Non-pigmented ciliary epithelial cell (primary cell): ENCODE measurements around the gene ERC2.
"Not testable (repeated sequence)": the region's sequence is repeated elsewhere in the genome, so short reads cannot be mapped to it uniquely, and the experiment has no call there.

ENCODE experiments used
- DNase-seq: peaks from one replicate; pipeline ENCODE4 v3.0.0-alpha.2; 2010; ENCODE audit warnings: low read depth

Gene ERC2

DNA sequence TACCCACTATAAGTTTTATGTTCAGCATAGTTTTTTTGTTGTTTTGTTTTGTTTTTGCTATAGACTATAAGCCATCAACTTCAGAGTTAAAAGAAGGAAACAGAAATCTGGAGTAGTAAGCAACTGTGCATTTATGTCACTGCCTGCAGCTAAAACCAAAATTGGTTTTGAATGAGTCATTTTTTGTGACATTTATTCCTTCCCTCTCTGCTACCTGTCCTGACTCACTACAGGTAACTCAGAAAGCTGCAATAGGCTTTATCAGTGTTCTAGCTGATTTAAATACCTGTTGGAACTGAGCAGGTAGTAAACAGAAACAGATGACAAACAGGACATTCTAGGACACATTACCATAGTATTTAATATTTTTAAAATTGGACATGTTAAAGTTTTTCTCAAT is 587.9 kb downstream of the ERC2 start:
- no peak for DNase-seq

DNA sequence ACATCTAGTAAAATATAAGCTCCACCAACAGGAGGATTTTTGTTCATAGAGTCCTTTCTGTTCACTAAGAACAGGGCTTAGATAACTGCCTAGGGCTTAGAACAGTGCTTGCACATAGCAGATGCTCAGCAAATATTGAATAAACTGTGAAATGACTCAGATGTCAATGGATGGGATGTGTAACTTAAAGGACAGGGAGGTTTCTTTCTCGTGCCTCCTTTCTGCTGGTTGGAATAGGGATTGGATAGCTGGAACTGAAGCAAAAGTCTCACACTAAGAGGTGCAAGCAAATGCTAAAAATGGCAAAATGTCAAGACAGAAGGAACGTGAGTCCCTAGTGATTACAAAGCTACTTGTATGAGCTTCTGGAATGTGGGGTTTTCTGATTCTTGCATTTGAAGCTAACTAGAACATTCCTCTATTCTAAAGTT is 588.4 kb downstream of the ERC2 start:
- no peak for DNase-seq

DNA sequence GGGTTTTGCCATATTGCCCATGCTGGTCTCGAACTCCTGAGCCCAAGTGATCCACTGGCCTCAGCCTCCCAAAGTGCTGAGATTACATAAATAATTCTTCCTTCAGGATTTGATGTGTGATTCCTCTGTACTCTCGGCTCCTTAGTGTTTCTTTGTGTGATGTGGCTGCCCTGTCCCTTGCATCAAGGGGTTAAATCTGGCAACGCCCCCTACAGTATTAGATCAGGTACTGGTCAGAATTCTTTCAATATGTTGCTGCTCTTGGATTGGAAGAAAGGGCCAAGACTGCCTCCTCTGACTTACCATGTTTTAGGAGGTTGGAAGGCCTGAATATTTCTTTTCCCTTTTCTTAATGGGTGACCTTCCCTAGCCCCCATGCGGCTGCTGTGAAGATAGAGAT is 590.6 kb downstream of the ERC2 start:
- DNase-seq = no peak

DNA sequence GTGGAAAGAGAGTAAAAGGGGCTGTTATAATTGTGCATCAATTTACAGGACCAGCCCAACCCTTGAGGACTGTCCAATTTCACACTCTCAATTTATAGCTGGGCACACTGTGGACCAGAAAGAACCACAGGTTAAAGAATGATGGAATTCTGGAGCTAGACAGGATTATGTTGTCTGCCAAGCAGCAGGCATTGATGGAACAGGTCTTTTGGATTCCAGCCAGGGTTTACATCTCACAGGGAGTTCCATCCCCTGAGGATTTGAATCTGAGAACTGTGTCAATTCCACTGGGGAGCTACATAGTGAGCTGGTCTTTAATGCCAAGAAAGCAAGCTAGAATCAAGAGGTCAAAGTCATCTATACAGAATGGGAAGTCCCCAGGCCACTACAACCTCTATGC is 591.7 kb downstream of the ERC2 start:
- no peak for DNase-seq

DNA sequence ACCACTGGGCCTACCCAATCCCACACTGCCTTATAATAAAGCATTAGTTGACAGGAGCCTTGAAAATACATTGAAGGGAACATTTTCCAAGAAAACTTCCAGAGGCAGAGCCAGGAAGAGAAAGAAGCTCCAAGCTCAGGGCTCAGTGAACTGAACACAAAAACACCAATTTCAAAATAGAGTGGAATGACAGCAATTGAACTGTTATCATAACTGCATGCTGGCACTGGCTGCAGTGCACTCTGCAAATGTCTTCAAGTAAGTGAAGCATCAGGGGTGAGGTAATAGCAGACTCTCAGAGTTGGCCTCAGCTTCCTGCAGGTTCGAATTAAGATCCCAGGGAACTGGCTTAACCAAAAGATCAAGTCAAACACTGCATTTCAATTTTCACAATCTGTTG is 593.2 kb downstream of the ERC2 start:
- DNase-seq = no peak

DNA sequence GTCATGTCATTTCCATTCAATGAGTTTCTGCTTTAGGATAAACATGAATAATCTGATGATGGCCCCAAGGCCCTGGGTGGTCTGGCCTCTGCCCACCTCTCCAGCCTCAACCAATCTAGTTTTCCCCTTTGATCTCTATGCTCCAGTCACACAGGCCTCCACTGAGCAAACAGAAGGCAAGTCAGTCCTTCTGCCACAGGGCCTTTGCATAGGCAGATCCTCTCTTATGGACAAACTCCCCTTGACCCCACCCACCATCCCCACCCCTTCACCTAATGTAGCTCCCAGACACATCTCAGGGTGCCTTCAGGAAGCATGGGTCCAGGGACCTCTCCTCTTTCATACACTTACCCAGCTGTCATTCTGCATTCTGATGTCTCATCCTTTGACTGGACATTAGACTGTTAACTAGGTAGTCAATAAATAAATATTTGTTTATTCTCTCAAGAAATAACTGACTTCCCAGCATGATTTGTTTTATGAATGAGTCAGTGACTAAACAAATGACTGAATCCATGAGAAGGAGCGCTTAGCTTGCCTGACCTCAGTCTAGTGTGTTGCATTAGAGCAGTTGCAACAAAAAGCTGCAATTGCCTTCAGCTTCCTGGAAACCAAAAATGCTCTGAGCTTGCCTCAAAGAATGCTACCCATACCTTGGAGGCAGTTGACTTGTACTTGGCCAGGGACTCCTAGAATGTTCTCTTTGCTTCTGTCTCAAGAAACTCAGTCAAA is 594.6 kb downstream of the ERC2 start:
- DNase-seq = peak; percentile 24

DNA sequence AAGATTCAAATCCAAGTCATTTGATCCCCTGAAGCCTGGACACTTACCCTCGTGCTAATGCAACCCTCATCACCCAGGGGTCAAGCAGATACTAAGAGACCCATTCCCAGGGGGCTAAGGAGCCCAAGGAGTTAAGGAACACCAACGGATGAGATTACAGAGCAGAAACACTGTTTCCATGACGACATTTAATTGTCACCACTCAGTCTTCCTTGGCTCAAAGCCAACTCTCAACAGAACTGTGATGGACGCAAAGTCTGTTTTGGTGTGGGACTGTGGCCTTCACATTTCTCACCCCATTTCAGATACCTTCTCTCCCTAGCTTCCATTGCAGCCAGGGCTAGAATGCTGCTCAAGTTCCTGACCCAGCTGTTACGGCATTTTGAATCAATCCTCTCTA is 597.7 kb downstream of the ERC2 start:
- DNase-seq = no peak

DNA sequence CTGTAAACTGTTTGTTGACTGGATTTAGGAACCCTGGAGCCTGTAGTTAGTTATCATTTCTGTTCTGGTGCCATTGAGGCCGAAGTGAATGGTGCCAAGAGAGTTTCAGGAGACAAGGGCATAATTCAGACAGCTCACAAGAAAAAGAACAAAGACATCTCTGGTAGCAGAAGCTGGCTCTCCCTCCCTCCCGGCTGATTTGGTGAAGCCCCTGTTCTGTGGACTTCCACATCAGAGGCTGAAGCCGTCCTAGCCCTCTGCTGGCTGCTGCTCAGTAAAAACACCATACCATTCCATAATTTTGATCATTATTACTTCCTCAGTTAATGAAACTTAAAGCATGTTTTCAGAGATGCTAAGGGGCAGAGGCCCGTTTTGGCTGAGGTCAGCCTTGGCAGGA is 599.9 kb downstream of the ERC2 start:
- no peak for DNase-seq

DNA sequence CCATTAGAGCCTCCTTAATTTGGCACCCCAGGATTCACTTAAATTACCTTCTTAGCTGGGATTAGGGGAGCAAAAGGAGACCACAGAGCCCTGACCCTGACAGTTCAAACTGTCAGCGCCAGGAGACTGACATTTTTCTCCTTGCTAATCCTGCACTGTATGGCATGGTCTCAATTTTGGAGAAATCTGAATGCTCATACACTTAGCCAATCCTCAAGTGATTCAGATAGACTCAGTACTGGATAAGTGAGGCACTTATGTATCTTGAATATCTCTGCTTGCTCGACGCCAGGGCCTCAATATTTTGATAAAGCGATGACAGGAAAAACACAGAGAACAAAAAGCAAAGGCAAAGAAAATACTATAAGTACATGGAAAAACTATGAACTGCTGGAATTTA is 605.2 kb downstream of the ERC2 start:
- DNase-seq = no peak

DNA sequence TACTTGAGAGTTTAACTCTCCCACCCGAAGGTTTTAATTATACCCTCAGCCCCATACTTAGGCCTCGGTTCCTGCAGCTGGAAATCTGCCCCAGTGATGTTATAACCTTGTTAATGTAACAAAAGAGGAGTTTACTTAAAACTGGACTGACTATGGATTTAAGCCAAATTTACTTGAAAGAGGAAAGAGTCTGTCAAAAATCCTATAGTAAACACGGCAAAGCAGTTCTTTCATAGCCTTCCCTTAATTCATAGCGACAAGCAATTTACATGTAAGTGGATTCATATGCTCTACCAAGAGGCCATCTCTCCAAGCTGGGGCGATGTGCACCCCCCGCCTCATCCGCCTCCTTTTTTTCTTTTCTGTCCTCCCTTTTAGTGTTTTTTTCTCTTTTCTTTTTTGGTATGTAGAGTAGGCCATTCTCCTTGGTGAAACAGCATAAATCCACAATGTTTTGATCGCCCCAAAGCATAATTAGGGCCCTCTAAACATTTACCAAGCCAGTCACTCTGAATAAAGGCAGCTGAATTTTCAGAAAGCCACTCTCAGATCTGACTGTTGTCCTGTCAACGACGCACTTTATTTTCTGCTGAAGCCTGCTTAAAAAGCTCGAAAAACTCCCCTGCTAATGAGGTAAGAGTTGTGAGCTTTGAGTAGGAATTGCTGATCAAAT is 608.1 kb downstream of the ERC2 start:
- DNase-seq = no peak

DNA sequence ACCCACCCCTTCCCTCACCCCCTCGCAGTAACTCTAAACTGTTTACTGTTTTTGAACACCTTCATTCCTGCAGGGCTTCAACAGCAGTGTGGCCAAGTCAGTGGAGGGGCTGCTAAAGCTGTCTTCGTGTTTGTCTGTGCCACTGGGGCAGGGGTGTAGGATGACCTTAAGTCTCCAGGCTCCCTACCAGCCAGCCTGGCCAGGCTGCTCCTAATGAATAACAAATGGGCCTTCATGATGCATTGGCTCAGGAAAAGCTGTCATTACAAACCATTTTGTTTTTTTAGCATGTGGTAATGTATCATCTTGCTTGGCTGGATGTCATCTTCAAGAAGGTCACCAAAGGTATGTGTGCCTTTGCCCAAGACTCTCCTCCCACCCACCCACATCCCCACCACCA is 609.0 kb downstream of the ERC2 start:
- DNase-seq = no peak

DNA sequence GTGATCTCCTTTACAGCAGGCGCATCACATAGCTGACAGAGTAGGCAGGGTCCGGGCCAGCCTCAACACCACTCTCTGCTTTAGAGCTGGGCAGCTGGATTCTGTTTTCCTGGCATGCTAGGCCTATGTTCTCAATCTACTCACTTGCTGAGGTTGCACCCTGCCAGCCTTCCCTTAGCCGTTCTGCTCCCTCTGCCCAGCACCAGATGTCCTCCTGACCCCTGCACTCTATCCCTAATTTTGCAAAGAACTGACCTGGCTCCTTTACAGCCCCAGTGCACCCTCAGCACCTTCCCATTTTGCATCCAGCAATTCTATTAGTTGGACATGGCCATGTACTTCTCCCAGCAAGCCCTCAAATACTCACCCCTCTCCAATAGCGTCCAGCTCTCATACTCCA is 609.5 kb downstream of the ERC2 start:
- no peak for DNase-seq

DNA sequence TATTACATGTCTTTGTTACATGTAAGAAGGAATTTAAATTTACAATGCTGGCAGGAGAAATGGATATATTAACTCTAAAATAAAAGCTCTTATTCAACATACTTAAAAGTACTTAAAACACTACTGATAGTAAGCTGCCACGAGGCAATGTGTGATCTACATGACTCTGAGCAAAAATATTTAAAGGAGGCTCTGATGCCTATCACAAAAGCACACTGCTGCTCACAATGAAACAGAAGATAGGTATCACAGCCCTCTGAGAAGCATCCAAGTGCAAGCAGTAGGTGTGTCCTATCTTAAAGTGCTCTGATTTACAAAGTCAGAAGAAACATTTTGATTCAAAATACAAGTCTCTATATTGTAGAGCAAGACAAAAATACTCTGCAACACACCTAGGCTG is 610.0 kb downstream of the ERC2 start:
- no peak for DNase-seq

DNA sequence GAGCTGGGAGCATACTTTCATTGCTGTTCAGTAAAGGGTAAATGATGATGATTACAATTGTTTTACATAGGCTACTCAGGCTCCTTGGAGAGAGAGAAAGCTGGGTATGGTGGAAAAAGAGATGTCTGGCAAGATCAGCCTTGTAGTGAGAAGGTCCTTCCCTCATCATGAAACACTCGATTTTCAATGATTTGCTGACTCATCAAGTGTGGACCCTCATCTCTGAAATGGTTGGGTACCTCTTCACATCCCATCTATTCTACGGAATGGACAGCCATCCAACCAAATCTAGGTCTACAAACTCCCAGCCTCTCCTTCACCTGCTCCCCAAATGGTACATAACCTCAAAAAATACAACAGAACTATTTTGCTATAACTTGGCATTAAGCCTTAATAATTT is 610.6 kb downstream of the ERC2 start:
- no peak for DNase-seq

DNA sequence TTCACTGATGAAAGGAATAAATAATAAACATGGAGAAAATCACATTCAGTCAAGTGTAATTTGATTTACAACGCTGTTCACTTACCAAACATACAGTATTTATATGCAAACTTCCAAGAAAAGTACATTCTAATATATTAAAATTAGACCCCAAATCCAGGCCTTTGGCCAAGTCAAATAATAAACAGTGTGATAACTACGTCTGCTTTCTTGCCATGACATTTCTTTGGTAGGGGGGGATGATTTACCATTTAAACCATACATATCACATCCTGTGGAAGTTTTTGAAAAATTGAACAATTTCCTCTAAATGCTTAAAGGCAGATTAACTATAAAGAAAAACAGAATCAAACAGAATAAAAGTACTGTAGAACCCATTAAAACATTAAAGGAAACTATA is 613.0 kb downstream of the ERC2 start:
- DNase-seq = no peak

DNA sequence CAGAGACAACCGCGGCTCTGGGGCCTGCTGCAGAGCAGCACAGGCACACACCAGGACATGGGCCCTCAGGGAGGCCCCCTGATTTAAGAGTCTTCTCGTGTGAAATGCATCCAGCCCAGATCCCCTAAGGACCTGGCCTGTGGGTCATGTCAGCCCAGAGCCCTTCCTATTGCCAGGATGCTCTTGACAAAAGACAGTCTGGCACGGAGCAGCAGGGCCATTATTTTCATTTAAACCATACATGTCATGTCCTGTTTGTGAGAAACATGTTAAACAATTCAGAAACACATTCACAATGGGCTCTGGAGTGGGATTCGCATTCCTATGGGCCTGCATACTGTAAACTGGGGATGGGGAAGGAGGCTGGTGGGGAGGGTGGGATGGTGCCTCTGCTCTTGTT is 613.8 kb downstream of the ERC2 start:
- no peak for DNase-seq

DNA sequence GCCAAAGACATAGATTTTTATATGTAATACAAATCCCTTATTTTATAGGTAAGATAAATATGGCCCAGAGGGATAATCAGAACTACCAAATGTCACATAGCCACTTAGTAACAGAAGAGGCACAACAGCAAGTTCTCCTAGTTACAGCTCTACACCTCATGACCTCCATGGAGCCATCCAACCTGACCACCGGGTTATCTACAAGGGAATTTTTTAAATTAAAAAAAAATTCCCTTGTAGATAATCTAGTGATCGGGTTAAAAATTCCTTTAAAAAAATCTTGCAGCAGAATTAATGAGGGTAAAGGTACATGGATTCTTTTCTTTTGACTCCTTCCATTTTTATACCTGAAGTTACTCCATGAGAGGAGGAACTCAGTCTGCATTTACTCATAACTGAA is 615.9 kb downstream of the ERC2 start:
- no peak for DNase-seq

DNA sequence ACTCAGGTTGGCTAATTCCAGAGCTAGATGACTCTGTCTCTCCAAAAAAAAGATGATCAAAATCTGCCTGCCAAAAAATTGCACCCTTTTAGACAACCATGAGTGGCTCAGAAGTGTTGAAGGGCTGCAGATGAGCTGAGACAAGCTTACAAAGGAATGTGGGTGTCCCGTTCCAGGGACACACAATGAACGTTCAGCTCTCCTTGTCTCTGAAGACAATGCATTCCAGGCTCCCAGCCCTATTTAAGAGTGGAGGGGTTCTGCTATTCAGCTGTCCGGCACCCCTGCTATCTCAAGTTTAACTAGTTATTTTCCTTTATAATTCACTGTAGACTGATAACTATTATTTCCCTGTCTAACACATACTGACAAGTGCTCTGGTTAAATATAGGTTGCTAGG is 626.1 kb downstream of the ERC2 start:
- no peak for DNase-seq

DNA sequence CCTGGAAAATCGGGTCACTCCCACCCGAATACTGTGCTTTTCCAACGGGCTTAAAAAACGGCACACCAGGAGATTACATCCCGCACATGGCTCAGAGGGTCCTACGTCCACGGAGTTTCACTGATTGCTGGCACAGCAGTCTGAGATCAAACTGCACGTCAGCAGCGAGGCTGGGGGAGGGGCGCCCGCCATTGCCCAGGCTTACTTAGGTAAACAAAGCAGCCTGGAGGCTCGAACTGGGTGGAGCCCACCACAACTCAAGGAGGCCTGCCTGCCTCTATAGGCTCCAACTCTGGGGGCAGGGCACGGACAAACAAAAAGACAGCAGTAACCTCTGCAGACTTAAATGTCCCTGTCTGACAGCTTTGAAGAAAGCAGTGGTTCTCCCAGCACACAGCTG is 636.4 kb downstream of the ERC2 start:
- DNase-seq = not testable (repeated sequence)

DNA sequence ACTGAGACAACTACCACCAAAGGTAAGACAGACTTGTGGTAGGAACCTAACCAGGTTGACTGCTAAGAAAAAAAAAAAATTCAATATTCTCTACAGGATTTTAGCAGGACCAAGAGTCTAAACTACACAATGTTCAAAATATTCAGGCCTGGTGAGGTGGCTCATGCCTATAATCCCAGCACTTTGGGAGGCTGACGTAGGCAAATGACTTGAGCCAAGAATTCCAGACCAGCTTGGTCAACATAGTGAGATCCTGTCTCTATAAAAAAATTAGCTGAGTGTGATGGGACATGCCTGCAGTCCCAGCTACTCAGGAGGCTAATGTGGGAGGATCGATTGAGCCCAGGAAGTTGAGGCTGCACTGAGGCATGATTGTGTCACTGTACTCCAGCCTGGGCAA is 639.6 kb downstream of the ERC2 start:
- no peak for DNase-seq

DNA sequence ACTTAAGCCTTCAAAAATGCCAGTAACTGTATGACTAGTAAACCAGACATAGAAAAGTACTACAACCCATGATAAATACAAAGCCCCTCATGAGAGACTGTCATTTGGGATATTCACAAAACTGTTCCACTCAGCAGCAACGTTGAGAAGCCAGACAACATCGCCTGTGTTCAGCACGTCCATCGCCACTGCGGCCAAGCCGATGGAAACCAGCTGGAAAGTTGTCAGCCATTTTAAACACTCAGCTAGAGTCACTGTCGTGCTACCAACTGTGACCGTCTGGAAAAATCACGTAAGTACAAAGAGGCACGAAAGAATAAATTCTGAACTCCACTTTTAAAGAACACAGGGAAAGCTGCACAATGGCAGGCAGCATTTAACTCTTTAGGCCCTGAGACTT is 640.5 kb downstream of the ERC2 start:
- no peak for DNase-seq

DNA sequence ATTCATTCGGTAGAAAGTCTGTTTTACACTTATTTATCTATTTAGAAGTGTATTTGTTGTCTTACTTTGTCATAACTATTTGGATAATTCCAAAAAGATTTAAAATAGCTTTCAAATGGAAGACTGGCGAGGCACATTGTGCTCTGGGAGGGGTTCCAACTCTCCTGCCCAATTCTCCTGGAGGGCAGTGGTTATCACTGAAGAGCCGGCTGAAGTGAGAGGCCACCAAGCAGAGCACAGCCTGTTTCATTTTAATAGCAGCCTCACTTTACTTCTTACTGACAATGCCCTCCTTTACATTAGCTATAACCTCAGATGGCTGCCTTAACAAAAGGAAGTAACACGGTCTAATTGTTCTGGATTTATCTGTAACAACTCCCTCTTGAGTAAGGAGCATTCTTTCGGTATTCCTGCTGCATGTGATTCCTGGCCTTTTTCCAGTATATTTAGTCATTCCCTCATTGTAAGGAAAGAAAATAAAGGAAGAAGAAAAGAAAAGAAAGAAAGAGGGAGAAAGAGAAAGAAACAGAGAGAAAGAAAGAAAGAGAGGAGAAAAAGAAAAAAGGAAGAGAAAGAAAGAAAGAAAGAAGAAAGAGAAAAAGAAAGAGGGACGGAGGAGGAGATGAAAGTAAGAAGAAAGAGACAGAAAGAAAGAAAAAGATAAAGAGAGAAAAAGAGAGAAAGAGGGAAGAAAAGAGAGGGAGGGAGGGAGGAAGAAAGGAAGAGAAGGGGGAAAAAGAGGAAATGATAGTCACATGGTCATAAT is 641.4 kb downstream of the ERC2 start:
- no peak for DNase-seq

DNA sequence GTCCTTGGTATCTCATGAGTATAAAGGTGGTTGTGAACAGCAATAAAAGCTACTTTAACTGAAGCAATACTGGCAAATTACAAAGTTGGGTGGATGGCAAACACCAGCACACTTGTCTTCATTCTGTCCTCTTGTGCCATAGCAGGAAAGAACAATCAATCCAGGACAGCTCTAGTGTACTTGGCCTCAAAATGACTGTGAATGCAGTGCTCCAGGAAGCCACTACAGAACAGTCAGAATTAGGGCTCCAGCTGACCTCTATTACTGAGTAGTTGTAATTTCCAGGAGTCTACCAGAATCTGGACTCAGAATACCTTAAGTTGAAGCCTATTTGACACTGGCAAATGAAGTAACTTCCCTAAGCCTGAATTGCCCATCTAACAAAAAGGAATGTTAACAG is 642.2 kb downstream of the ERC2 start:
- DNase-seq = no peak
